Left lung (tissue), 10 donors: ENCODE measurements around the gene DNAJC1. TPM values are rescaled to one million over a fixed set of nuclear protein-coding genes. Genes with fewer than 3 reads are reported as not detected.

ENCODE experiments used
- ATAC-seq: fragments of 200-7000 bp; cut with Tn5 transposase; one replicate; pipeline ENCODE4 v1.9.1; 2020; ENCODE audit warnings: moderate library complexity
- DNase-seq, 4 donors: peaks; one replicate each; pipeline ENCODE4 v3.0.0-alpha.2; 2013 to 2020
- H3K27ac ChIP-seq, 2 donors: fragments of 200-600 bp; sonication (generic) in 1 of 2; one replicate each; pipeline versions ENCODE4 v1.5.0 to v1.8.0; 2020 to 2021
- H3K27me3 ChIP-seq, 2 donors: fragments of 200-600 bp; sonication (generic) in 1 of 2; one replicate each; pipeline versions ENCODE4 v1.5.0 to v1.8.0; 2020 to 2021
- H3K36me3 ChIP-seq, 2 donors: fragments of 200-600 bp; sonication (generic) in 1 of 2; one replicate each; pipeline versions ENCODE4 v1.5.0 to v1.8.0; 2020 to 2021
- H3K4me1 ChIP-seq, 2 donors: fragments of 200-600 bp; one replicate each; pipeline ENCODE4 v1.8.0; 2021
- H3K4me3 ChIP-seq, 2 donors: fragments of 200-600 bp; sonication (generic) in 1 of 2; one replicate each; pipeline versions ENCODE4 v1.5.0 to v1.8.0; 2020 to 2021; ENCODE audit warnings: mild to moderate bottlenecking in 1 of 2
- H3K9me3 ChIP-seq, 2 donors: fragments of 200-600 bp; sonication (generic) in 1 of 2; one replicate each; pipeline versions ENCODE4 v1.5.0 to v1.8.0; 2020 to 2021
- CTCF ChIP-seq, 2 donors: fragments of 200-600 bp; sonication (generic) in 1 of 2; IDR thresholded peaks; one replicate each; pipeline versions ENCODE4 v1.5.0 to v1.8.0; 2021; ENCODE audit warnings: antibody characterized with exemption in 2 of 2
- intact Hi-C, 2 donors: fragments of 100-400 bp; cut with DNase I; formaldehyde crosslinking; loops; one replicate each; pipeline versions ENCODE4 v1.11.2 to v1.14.2; 2022
- polyA plus RNA-seq, 6 donors: library from polyadenylated mRNA; unstranded; fragments of 120-200 nt; gene quantifications; one replicate each; pipeline ENCODE4 v1.2.1, GENCODE V29; 2013; ENCODE audit not compliant: insufficient read length in 6 of 6
- total RNA-seq, 2 donors: library from RNA; stranded (reverse); fragmentation: NEBNext Ultra II Directional; extraction: Animal tissue kit (Norgen Biotek cat#: 25700); gene quantifications; one replicate each; pipeline ENCODE4 v1.2.1, GENCODE V29; 2021
- donor health status: DM: no; HTN: yes; CAD: no.
- donor health status: DM: no; HTN: no; CAD: no.

DNAJC1 gene
- total and polyA plus RNA-seq, 8 donors, result 29.1 to 40.9 (median 32.9) TPM

DNA sequence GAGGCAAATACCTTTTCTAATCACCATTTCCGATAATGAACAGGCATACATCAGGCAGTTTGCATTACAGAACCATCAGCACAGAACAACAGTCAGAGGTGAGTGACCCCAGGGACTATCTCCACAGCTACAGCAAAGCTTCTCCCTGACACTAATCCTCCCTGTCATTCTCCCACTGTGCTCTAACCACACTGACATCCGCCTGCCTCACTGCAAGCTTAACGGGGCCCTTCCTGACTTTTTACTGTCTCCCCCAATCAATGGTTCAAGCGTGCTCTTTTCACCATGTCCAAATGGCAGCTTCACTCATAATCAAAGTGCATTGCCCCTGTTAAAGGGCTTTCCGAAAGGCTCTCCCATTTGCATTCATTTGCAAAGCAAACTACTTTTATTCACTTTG lies 196.3 kb downstream of the DNAJC1 start:
- H3K9me3 ChIP-seq, result no peaks in the 10 kb centered on the region
- no peak for DNase-seq
- H3K4me3 ChIP-seq, result no peak overlapping the region
- TF ChIP-seq CTCF (IDR thresholded peaks at IDR 0.05), result no peak
- no peak for ATAC-seq
- no peaks in the 10 kb centered on the region for H3K27me3 ChIP-seq
- peaks cover 0 to 4% of the 10 kb centered on the region in 2 donors for H3K36me3 ChIP-seq
- H3K27ac ChIP-seq, result no peak overlapping the region
- intact Hi-C loops, result no loop called here
- H3K4me1 ChIP-seq, result no peaks in the 10 kb centered on the region

DNA sequence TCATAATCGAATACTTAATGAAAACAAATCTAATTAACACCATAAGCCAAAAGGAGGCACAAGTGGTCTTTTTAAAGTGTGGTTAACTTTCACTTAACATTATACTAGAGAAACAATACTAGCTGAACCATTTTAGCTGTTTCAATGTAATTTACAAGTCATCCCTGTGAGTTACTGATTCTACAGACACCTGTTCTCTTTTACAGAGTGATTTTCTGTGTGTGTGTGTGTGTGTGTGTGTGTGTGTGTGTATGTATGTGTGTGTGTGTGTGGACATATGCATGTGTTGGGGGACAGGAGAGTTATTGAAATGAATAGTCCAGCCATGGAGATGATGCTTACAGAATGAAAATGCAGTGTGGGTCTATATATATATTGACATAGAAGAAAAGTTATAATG lies 200.2 kb downstream of the DNAJC1 start:
- H3K27ac ChIP-seq, result no peak overlapping the region
- H3K4me1 ChIP-seq, result no peaks in the 10 kb centered on the region
- H3K9me3 ChIP-seq, result no peaks in the 10 kb centered on the region
- no peak for DNase-seq
- H3K27me3 ChIP-seq, result no peaks in the 10 kb centered on the region
- TF ChIP-seq CTCF (IDR thresholded peaks at IDR 0.05), result no peak
- ATAC-seq, result no peak
- H3K36me3 ChIP-seq, result peaks cover 0 to 20% of the 10 kb centered on the region in 2 donors
- intact Hi-C loops, result no loop called here
- H3K4me3 ChIP-seq, result no peak overlapping the region

- DNase-seq (no peak), ATAC-seq (no peak)
- H3K4me1 ChIP-seq, result no peaks in the 10 kb centered on the region
- H3K27ac ChIP-seq, result no peak overlapping the region
- no peaks in the 10 kb centered on the region for H3K9me3 ChIP-seq
- H3K4me3 ChIP-seq, result no peak overlapping the region
- H3K27me3 ChIP-seq, result no peaks in the 10 kb centered on the region
- H3K36me3 ChIP-seq, result peaks cover 0 to 20% of the 10 kb centered on the region in 2 donors
- TF ChIP-seq CTCF (IDR thresholded peaks at IDR 0.05), result no peak
- intact Hi-C loops, result no loop called here
Observed at GRCh38 chr10:21801609-21802008, 201.9 kb downstream of the DNAJC1 start.

- no peak for ATAC-seq
- H3K9me3 ChIP-seq, result no peaks in the 10 kb centered on the region
- H3K4me3 ChIP-seq, result no peak overlapping the region
- TF ChIP-seq CTCF (IDR thresholded peaks at IDR 0.05), result no peak
- peaks cover 0 to 20% of the 10 kb centered on the region in 2 donors for H3K36me3 ChIP-seq
- no peaks in the 10 kb centered on the region for H3K27me3 ChIP-seq
- H3K4me1 ChIP-seq, result no peaks in the 10 kb centered on the region
- intact Hi-C loops, result no loop called here
- H3K27ac ChIP-seq, result no peak overlapping the region
- DNase-seq, result no peak
Observed at GRCh38 chr10:21797984-21798765, 205.4 kb downstream of the DNAJC1 start.

DNA sequence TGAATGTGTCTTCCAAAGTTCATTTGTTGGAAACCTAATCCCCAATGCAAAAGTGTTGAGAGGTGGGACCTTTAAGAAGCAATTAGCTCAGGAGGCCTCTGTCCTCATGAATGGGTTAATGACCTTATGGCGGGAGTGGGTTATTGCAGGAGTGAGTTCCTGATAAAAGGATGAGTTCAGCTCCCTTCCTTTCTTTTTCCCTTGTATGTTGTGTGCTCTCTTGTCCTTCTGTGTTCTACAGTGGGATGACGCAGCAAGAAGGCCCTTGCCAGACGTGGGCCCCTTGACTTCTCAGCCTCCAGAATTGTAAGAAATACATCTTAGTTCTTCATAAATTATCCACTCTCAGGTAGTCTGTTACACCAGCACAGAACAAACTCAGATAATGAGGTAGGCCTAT lies 206.0 kb downstream of the DNAJC1 start:
- intact Hi-C loops, result no loop called here
- no peaks in the 10 kb centered on the region for H3K9me3 ChIP-seq
- no peaks in the 10 kb centered on the region for H3K27me3 ChIP-seq
- no peak overlapping the region for H3K4me3 ChIP-seq
- no peak for DNase-seq
- no peaks in the 10 kb centered on the region for H3K4me1 ChIP-seq
- H3K27ac ChIP-seq, result no peak overlapping the region
- ATAC-seq, result no peak
- H3K36me3 ChIP-seq, result peaks cover 0 to 20% of the 10 kb centered on the region in 2 donors
- no peak for TF ChIP-seq CTCF (IDR thresholded peaks at IDR 0.05)
